Measurements from ENCODE around the gene MVB12A. TPM values are rescaled to one million over a fixed set of nuclear protein-coding genes. Genes with fewer than 3 reads are reported as not detected.

Gene MVB12A
- total RNA-seq, 2 donors from 2014 or later = 54.4 to 60.7 TPM

GRCh38 chr19:17466487-17466850 is 46.6 kb downstream of the MVB12A start:
- no peak for ATAC-seq
- no peak for DNase-seq
- intact Hi-C loops (cut with DNase I, micrococcal nuclease) = loop anchor here in 1 of 2 donors (10.0 kb wide), 1 partner anchor 72 kb away; the partner anchor contains the start of gene CCDC194

DNA sequence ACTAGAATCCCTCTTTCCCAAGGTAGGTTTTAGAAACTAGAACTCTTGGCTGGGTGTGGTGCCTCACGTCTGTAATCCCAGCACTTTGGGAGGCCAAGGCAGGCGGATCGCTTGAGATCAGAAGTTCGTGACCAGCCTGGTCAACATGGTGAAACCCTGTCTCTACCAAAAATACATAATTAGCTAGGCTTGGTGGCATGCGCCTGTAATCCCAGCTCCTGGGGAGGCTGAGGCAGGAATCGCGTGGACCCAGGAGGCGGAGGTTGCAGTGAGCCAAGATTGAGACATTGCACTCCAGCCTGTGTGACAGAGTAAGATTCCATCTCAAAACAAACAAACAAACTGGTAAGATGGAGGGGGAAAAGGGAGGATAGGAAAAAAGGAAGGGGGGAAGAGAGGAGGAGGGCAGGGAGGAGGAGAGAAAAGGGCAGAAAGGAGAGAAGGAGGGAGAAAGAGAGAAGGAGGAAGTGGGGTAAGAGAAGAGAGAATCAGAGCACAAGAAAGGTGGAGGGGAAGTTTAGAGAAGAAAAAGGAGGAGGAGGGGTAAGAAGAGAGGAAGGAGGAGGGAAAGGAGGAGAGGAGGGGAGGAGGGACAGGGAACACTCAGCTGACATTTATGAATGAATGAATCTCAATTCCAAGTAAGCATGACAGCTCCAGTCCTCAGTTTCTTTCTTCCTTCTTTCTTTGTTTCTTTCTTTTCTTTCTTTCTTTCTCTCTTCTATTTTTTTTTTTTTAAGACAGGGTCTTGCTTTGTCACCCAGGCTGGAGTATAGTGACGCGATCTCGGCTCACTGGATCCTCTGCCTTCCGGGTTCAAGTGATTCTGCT is 47.8 kb downstream of the MVB12A start:
- ATAC-seq (no peak), DNase-seq (no peak)
- intact Hi-C loops (cut with DNase I, micrococcal nuclease) = loop anchor here in 1 of 2 donors (10.0 kb wide), 1 partner anchor 73 kb away; the partner anchor contains the start of gene CCDC194

- DNase-seq (peak; percentile 45 to 59), ATAC-seq (no peak)
- intact Hi-C loops (cut with DNase I, micrococcal nuclease) = loop anchor here in 1 of 2 donors (10.0 kb wide), 1 partner anchor 74 kb away; the partner anchor contains the start of gene CCDC194
Measured at GRCh38 chr19:17468302-17469091, 48.6 kb downstream of the MVB12A start.

DNA sequence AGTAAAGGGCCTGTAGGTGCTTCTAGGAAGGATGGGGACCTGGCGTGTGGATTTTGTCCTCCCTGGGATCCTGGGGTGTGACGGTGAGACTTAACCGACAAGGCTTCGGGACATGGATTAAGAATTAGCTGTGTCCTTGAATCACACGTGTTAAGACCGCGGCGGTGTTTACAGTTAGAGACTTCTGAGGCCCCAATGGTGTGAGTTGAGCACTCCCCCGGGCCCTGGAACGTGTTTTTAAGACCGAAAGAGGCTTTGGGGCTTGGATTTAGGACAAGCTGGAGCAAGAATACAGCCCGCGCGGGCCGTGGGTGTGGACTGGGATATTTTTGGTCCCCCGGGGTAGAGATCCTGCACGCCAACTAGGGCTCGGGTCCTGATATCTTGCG is 49.2 kb downstream of the MVB12A start:
- ATAC-seq = peak; percentile 0
- DNase-seq = no peak
- intact Hi-C loops (cut with DNase I, micrococcal nuclease) = loop anchor here in 1 of 2 donors (10.0 kb wide), 1 partner anchor 74 kb away; the partner anchor contains the start of gene CCDC194

GRCh38 chr19:17469481-17470067 is 49.7 kb downstream of the MVB12A start:
- intact Hi-C loops (cut with DNase I, micrococcal nuclease) = loop anchor here in 1 of 2 donors (10.0 kb wide), 1 partner anchor 75 kb away; the partner anchor contains the start of gene CCDC194
- ATAC-seq (peak; percentile 82), DNase-seq (peak; percentile 98)

- intact Hi-C loops (cut with DNase I, micrococcal nuclease) = no loop called here
- DNase-seq (peak; percentile 98 to 99), ATAC-seq (peak; percentile 87)
Measured at GRCh38 chr19:17470068-17470841, 50.4 kb downstream of the MVB12A start, which contains the start of gene SLC27A1. Gene SLC27A1 (plus strand): TSS chr19:17470524. CDS start chr19:17470541, 17 bp downstream.

DNA sequence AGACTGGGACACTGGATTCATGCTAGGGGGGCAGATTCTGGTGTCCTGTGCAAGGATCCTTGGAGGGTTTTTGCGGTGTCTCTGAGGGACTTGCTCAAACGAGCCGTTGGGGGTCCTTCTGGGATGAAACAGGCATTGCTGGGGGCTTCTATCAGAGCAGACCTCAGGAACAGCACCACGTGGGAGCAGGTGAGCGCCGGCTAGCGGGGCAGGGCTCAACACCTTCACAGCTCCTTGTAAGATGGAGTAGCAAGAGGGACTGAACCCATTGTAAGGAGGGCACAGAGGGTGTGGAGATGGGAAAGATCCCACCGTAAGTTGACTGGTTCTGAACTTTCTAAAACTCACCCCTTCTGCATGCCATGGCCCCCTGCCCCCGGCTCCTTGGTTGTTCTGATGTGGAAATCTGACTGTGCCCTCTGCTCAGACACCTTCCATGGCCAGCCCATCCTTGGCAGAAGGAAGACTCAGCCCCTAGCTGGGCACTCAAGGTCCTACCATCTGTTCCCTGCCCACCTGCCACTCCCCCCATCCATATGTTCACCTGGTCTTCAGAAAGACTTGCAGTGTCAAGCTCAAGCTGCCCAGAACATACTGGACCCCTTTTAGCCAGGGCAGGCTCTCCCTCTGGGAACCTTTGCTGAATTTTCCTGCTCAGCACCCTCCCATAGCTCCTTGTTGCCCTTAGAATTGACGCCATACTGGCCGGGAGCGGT is 51.7 kb downstream of the MVB12A start:
- no peak for ATAC-seq
- DNase-seq = no peak
- intact Hi-C loops (cut with DNase I, micrococcal nuclease) = no loop called here

GRCh38 chr19:17473041-17473440 is 53.2 kb downstream of the MVB12A start:
- intact Hi-C loops (cut with DNase I, micrococcal nuclease) = no loop called here
- DNase-seq (no peak), ATAC-seq (no peak)

Other genes starting within 250 kb of the MVB12A start
- gene USE1, start 204.7 kb upstream of the MVB12A start, total RNA-seq = 10 to 100 TPM; 22.0 to 25.6 TPM
- 10 to 100 TPM; 44.7 to 64.5 TPM for gene OCEL1, start 193.8 kb upstream of the MVB12A start, total RNA-seq
- gene NR2F6, start 174.1 kb upstream of the MVB12A start, total RNA-seq = 100 to 1,000 TPM; 151 to 181 TPM
- gene USHBP1, start 155.3 kb upstream of the MVB12A start, total RNA-seq = 1 to 10 TPM in 1 of 2 donors, under 1 TPM in 1; 0.67 to 2.3 TPM
- 10 to 100 TPM; 63.5 to 70.3 TPM for gene BABAM1, start 152.6 kb upstream of the MVB12A start, total RNA-seq
- under 1 TPM; 0.22 to 0.67 TPM for gene ANKLE1, start 138.1 kb upstream of the MVB12A start, total RNA-seq
- 1 to 10 TPM; 5.6 to 6.0 TPM for gene ABHD8, start 116.6 kb upstream of the MVB12A start, total RNA-seq
- gene MRPL34, start 114.2 kb upstream of the MVB12A start, total RNA-seq = 100 to 1,000 TPM; 142 to 165 TPM
- gene DDA1, start 110.5 kb upstream of the MVB12A start, total RNA-seq = 10 to 100 TPM; 47.7 to 49.2 TPM
- gene ANO8, start 85.2 kb upstream of the MVB12A start, total RNA-seq = 10 to 100 TPM in 1 of 2 donors, 1 to 10 TPM in 1; 8.4 to 10.8 TPM
- 10 to 100 TPM; 17.8 to 21.9 TPM for gene GTPBP3, start 82.5 kb upstream of the MVB12A start, total RNA-seq
- gene PLVAP, start 42.7 kb upstream of the MVB12A start, total RNA-seq = 10 to 100 TPM; 38.2 to 42.1 TPM
- gene CCDC194, start 25.9 kb upstream of the MVB12A start, total RNA-seq = under 1 TPM; 0.40 to 0.50 TPM
- gene BST2, start 14.4 kb upstream of the MVB12A start, total RNA-seq = 10 to 100 TPM; 14.8 to 27.5 TPM
- gene TMEM221, start 28.6 kb downstream of the MVB12A start, total RNA-seq = under 1 TPM in 1 of 2 donors, not detected in 1; 0.18 TPM
- not detected for gene NXNL1, start 40.9 kb downstream of the MVB12A start, total RNA-seq
- gene SLC27A1, start 50.5 kb downstream of the MVB12A start, total RNA-seq = 1 to 10 TPM; 4.8 to 7.1 TPM
- gene PGLS, start 91.6 kb downstream of the MVB12A start, total RNA-seq = 100 to 1,000 TPM in 1 of 2 donors, 10 to 100 TPM in 1; 89.8 to 100 TPM
- 10 to 100 TPM; 48.3 to 53.3 TPM for gene COLGALT1, start 135.6 kb downstream of the MVB12A start, total RNA-seq